Anterior cingulate cortex (tissue), 58 donors: ENCODE measurements around the gene FBL.

Experiments used
- DNase-seq, 58 donors: peaks; one replicate each; lab custom pipeline; 2025; lab: John Stamatoyannopoulos, UW

FBL gene

GRCh38 chr19:39845172-39845571 lies 1.0 kb downstream of the FBL start:
- no peak for DNase-seq

- peak in 3 of 58 donors; percentile 3 to 23 (median 16) for DNase-seq
Observed at GRCh38 chr19:39843919-39844793, 2.0 kb downstream of the FBL start.

- DNase-seq, result no peak
Observed at GRCh38 chr19:39842693-39843435, 3.3 kb downstream of the FBL start.

GRCh38 chr19:39841041-39841440 lies 5.1 kb downstream of the FBL start:
- no peak for DNase-seq

DNA sequence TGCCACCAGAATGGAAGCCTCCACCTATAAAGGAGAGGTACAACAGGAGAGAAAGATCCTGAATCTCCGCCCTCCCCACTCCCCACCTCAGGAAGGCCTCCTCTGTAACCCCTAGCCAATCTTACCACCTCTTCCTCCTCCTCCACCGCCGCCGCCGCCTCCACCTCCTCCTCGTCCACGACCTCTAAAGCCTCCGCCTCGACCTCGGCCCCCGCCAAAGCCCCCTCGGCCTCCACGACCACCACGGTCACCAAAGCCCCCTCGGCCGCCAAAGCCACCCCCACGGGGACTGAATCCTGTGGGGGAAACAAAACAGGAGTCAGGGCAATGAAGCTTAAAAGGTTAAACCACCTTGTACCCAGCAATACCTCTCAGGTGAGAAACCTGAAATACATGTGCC lies 5.7 kb downstream of the FBL start:
- DNase-seq, result no peak

DNA sequence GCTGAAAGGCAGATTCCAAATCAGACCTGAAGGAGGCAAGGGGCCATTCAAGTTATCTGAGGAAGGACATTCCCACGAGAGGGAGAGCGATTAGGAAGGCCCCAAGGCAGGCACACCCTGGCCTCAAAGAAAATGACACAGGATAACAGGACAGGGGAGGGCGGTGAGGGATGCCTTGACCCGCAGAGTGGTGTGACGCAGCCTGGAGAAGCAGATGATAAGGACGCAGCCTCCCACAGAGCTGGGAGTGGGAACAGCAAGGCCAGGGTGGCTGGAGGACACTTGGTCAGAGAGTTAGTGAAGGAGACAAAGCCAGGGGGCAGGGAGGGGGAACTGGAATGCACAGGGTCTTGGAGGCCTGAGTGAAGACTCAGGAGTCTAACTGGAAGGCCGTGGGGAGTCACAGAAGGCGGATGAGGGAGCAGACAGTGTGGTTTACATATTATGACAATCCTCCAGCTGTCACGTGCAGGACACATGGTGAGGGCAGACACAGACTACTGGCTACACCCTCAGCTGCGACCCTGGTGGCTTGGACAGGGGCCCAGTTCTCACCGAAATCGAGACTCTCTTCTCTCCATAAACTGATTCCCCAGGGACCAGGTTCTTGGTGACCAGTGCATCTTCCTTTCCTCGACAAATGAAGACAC lies 6.4 kb downstream of the FBL start:
- no peak for DNase-seq

DNA sequence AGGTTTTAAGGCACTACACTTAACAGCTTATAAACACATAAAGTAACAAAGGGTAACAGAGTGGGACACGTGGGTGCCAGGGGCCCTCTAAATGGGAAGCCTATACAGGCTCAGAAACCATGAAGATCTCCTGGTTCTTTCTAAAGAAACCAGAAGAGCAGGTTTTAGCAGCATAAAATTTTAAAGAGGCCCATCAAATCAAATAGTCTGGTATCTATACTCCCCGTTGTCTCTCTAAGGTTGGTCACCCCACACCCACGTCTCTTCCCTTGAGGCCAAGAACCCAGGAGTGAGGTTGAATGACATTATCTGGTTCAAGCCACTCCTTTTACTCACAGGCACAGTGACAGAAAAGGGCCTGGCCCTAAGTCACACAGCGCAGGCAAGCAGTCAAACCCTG lies 7.6 kb downstream of the FBL start:
- DNase-seq, result no peak

DNA sequence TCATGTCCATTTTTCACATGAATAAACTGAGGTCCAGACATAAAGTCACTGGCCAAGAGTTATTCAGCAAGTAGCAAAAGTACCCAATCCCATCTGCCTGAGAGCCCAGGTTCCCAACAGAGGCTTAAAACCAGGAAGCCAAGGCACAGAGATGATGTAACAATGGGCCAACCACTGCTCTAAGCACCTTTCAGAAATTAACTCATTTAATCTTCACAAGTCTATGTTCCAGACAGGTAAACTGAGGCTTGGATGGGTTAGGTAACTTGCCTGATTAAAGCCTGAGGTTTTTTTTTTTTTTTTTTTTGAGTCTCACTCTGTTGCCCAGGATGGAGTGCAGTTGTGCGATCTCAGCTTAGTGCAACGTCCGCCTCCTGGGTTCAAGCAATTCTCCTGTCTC lies 8.2 kb downstream of the FBL start:
- DNase-seq, result no peak

DNA sequence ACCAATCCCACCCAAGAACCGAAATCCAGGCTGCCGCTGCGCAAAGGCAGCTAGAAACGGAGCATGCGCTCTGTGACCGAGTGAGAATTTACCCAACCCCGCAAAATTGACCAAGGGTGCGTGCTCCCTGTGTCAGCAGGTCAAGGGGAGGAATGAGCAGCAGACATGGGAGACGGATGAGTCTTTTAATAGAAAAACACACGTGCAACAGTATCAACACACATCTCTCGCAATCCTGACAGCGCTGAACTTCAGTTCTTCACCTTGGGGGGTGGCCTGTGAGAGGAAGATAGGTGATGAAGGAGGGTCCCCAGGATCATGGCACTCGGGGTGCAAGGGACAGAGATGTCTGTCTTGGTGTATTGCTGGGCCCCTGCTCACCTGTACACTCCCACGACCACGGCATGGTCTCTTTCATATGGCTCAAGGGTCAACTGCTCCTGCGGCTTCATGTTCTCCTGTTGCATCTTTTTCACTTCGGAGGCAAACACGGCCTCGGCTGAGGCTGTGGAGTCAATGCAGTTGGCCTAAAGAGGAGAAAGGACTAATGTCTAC lies 11.8 kb downstream of the FBL start:
- no peak for DNase-seq

DNA sequence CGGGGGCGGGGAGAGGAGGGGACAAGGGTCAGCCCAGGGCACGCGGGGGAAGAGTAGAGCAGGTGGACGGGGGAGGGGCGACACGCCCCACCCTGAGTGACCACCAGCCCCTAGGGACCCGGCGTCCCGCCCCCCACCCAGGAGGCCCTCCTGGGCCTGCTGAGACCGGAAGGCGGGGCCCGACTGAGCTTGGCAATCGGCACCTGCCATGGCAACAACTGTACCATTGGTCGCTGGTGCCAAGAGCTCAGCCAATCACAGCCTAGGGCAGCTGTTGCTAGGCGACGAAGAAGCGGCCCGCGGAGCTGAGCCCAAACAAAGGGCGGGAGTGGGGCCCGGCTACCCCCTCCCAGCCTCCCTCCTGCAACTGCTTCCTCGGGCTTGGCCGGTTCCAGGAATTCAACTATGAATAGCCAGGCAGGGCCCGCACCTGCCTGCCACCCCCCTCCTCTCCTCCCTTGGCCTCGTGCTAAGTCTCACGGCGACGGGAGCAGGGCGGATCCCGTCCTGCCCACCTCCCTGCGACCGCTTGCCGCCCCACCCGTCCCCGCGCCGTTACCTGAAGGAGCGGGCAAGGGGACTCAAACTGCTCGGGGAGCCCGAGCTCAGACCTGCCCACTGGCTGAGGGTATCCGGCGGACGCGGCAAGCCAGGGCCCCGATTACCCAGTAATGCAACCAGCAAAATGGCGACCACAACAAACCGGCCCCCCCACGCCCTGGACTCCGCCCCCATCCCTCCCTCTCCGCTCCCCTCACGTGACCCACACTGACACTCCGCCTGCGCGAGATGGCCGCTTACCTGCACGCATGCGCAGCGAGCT lies 12.5 kb downstream of the FBL start, which contains the start of gene DYRK1B:
Gene DYRK1B (minus strand): TSS at position 699 of the 823 bp plus-strand sequence. CDS start 2,295 bp downstream, outside the sequence.
- peak; percentile 83 to 97 (median 95) for DNase-seq

- DNase-seq, result no peak
Observed at GRCh38 chr19:39833160-39833463, 13.1 kb downstream of the FBL start.

- DNase-seq, result no peak
Observed at GRCh38 chr19:39832341-39833083, 13.7 kb downstream of the FBL start.

- DNase-seq, result no peak
Observed at GRCh38 chr19:39831679-39832078, 14.5 kb downstream of the FBL start.

DNA sequence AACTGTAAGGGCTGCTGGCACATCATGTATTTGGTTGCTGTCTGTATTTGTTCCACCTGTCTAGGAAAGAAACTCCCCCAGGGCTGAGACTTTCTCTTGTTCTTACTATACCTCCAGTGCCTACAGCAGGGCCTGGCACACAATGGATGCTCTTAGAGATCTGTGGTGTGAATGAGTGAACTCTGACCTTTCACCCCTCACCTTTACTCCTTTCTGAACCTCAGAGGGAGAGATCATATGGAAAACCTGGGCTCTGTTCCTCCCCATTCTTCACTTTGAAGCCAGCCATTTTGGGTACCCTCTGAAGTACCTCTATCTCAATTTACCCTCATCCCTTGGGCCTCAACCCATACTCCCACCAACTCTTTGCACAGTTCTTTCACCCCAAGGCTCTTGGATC lies 15.3 kb downstream of the FBL start:
- DNase-seq, result no peak

- no peak for DNase-seq
Observed at GRCh38 chr19:39830406-39830805, 15.8 kb downstream of the FBL start.

DNA sequence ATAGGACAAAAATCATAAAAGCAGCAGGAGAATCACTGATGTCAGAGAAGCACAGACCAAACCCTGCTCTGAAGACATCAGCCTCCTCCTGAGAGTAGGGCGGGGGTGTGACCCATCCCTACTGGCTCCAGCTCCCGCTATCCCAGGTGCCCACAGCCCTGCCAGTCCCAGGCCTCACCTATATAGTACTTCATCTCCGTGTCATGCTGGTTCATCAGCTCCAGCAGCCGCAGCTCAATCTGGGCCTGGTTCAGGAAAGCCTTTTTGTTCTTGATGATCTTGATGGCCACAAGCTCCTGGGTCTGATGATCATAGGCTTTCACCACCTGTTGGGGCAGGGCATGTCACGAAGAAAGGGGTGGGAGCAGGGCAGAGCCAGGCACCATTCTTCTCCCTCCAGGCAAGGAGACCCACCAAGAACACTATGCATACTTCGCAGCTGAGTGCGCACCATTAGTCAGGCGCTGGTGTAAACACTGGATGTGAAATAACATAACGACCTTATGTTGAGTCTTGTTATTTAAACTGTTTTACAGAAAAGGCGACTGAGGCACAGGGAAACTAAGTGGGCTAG lies 16.4 kb downstream of the FBL start:
- DNase-seq, result no peak

DNA sequence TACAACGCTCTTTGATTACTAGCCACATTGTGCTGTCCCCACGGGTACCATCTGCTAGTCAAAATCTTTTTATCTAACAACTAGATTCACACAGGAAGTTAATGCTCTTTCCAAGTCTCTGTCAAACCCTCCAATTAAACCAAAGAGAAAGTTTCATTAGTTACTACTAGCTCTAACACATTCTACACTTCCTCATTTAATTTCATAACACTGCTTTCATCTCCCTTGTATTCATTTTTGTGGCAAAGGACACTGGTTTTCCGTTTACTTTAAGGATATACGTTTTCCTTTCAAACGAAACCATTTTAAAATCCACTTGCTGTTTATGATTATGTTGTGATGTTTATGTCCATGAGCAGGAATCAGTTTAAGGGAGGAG lies 17.5 kb downstream of the FBL start:
- DNase-seq, result no peak

DNA sequence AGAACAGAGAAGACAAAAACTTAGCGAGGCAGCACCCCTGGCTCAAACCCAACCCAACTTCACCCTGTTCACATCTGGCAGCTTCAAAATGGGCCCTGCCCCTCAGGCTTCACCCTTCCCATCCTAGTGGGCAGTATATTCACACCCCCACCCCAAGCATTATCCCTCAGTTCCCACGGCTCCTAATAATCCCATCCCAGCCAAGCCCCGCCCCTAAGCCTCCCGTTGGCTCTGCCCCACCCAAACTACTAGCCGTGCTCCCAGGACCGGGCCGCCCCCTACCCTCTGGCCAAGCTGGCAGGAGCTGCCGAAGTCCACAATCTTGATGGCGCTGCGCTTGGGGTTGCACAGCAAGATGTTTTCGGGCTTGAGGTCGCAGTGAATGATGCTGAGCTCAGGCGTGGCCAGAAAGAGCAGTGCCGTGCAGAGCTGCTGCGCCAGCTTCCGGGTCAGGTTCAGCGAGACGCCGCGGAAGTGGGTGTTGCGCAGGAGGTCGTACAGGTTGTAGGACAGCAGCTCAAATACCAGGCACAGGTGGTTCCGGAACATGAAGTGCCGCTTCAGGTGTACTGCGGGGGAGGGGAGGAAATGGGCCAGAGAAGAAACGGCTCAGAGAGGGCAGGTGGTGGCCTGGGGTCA lies 18.0 kb downstream of the FBL start:
- DNase-seq, result no peak

DNA sequence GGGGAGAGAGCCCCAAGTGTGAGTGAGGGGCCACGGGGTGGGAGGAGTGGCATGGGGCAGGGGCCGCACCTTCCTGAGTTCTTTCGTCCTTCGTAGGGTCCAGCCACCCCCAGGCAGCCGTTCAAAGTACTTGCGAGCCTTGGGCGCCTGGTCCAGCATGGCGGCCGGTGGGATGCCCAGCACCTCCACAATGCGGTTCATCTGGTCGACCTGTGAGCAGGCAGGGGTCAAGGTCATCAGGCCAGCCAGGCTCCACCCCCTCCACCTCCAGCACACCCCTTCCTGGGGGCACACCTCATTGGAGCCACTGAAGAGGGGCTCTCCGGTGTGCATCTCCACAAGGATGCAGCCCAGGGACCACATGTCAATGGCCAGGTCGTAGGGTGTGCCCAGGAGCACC lies 19.0 kb downstream of the FBL start:
- no peak for DNase-seq
